WTC11 (cell line): ENCODE results near the gene CUL4A.

Experiments used
- CREM ChIP-seq: sonication (generic); formaldehyde crosslinking; IDR thresholded peaks from 2 replicates; pipeline ENCODE4 v1.8.1; 2022; ENCODE audit warnings: mild to moderate bottlenecking, missing genetic modification reagents, moderate library complexity
- ESRRA ChIP-seq: sonication (generic); formaldehyde crosslinking; IDR thresholded peaks from 2 replicates; pipeline ENCODE4 v1.8.1; 2022; ENCODE audit warnings: mild to moderate bottlenecking, missing genetic modification reagents, borderline replicate concordance
- GABPB1 ChIP-seq: sonication (generic); formaldehyde crosslinking; IDR thresholded peaks from 2 replicates; pipeline ENCODE4 v1.8.1; 2023; ENCODE audit warnings: mild to moderate bottlenecking, missing genetic modification reagents
- MYBL2 ChIP-seq: sonication (generic); formaldehyde crosslinking; IDR thresholded peaks from 2 replicates; pipeline ENCODE4 v1.8.1; 2023; ENCODE audit warnings: mild to moderate bottlenecking, moderate library complexity, missing genetic modification reagents
- NFE2L1 ChIP-seq: sonication (generic); formaldehyde crosslinking; IDR thresholded peaks from 2 replicates; pipeline ENCODE4 v1.8.1; 2023; ENCODE audit warnings: missing genetic modification reagents
- ZBTB21 ChIP-seq: sonication (generic); formaldehyde crosslinking; IDR thresholded peaks from 2 replicates; pipeline ENCODE4 v1.8.1; 2023; ENCODE audit warnings: mild to moderate bottlenecking, missing genetic modification reagents, borderline replicate concordance
- ZNF138 ChIP-seq: sonication (generic); formaldehyde crosslinking; conservative IDR thresholded peaks from 2 replicates; pipeline ENCODE4 v1.8.1; 2022; ENCODE audit warnings: mild to moderate bottlenecking, moderate library complexity, missing genetic modification reagents
- TF ChIP-seq, protein P1 (sequence below): sonication (generic); formaldehyde crosslinking; IDR thresholded peaks from 2 replicates; pipeline ENCODE4 v1.8.0; 2022; ENCODE audit warnings: mild to moderate bottlenecking, missing genetic modification reagents
- TF ChIP-seq, protein P2 (sequence below): sonication (generic); formaldehyde crosslinking; IDR thresholded peaks from 2 replicates; pipeline ENCODE4 v1.8.1; 2022; ENCODE audit warnings: low read depth, missing genetic modification reagents, borderline replicate concordance
- TF ChIP-seq, protein P3 (sequence below): fragments of 200-600 bp; IDR thresholded peaks from 2 replicates; pipeline ENCODE4 v1.8.0; 2022; ENCODE audit warnings: antibody characterized with exemption
- TF ChIP-seq, protein P4 (sequence below): sonication (generic); formaldehyde crosslinking; IDR thresholded peaks from 2 replicates; pipeline ENCODE4 v1.8.1; 2023; ENCODE audit warnings: mild to moderate bottlenecking, moderate library complexity, missing genetic modification reagents
- TF ChIP-seq, protein P5 (sequence below): sonication (generic); formaldehyde crosslinking; conservative IDR thresholded peaks from 2 replicates; pipeline ENCODE4 v1.8.1; 2022; ENCODE audit warnings: mild to moderate bottlenecking, missing genetic modification reagents
- TF ChIP-seq, protein P6 (sequence below): sonication (generic); formaldehyde crosslinking; IDR thresholded peaks from 2 replicates; pipeline ENCODE4 v1.8.0; 2022; ENCODE audit warnings: mild to moderate bottlenecking, missing genetic modification reagents
- TF ChIP-seq, protein P7 (sequence below): sonication (generic); formaldehyde crosslinking; IDR thresholded peaks from 2 replicates; pipeline ENCODE4 v1.8.1; 2022; ENCODE audit warnings: mild to moderate bottlenecking, missing genetic modification reagents, moderate library complexity, borderline replicate concordance

DNA sequence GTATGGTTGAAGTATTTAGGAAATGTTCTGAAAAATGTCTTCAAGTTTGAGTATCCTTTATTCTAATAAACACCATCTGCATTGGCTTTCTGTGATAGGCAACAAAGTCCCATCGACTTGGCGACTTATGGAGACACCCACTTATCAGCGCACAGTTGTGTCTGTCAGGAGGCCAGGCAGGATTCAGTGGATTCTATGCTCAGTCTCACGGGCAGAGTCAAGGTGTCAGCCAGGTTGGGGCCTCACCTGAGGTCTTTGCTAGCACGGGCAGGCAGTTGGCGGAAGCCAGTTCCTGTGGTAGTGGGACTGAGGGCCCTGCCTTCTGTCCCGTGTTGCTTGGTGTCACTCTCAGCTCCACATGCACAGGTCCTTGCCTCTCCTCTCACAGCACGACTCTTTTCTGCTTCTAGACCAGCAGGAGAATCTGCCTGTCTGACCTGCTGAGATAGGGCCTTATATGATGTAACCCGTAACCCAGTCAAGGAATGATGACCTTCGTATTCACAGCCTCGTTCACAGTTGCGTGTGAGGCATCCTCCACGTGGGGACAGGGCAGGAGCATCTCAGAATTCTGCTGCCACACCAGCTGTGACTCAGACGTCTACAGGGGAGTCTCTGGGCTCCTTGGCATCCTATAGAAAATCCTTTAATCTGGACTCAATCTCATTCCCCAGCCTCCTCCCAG lies 10.0 kb downstream of the CUL4A start:
- TF ChIP-seq, protein P1, sequence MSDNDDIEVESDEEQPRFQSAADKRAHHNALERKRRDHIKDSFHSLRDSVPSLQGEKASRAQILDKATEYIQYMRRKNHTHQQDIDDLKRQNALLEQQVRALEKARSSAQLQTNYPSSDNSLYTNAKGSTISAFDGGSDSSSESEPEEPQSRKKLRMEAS, result no peak
- TF ChIP-seq, protein P2, sequence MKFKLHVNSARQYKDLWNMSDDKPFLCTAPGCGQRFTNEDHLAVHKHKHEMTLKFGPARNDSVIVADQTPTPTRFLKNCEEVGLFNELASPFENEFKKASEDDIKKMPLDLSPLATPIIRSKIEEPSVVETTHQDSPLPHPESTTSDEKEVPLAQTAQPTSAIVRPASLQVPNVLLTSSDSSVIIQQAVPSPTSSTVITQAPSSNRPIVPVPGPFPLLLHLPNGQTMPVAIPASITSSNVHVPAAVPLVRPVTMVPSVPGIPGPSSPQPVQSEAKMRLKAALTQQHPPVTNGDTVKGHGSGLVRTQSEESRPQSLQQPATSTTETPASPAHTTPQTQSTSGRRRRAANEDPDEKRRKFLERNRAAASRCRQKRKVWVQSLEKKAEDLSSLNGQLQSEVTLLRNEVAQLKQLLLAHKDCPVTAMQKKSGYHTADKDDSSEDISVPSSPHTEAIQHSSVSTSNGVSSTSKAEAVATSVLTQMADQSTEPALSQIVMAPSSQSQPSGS (CRISPR knock-in tag), result no peak
- TF ChIP-seq CREM (CRISPR knock-in tag), result no peak
- TF ChIP-seq, protein P3, sequence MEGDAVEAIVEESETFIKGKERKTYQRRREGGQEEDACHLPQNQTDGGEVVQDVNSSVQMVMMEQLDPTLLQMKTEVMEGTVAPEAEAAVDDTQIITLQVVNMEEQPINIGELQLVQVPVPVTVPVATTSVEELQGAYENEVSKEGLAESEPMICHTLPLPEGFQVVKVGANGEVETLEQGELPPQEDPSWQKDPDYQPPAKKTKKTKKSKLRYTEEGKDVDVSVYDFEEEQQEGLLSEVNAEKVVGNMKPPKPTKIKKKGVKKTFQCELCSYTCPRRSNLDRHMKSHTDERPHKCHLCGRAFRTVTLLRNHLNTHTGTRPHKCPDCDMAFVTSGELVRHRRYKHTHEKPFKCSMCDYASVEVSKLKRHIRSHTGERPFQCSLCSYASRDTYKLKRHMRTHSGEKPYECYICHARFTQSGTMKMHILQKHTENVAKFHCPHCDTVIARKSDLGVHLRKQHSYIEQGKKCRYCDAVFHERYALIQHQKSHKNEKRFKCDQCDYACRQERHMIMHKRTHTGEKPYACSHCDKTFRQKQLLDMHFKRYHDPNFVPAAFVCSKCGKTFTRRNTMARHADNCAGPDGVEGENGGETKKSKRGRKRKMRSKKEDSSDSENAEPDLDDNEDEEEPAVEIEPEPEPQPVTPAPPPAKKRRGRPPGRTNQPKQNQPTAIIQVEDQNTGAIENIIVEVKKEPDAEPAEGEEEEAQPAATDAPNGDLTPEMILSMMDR, result no peak
- no peak for TF ChIP-seq NFE2L1 (CRISPR knock-in tag)
- TF ChIP-seq, protein P4, sequence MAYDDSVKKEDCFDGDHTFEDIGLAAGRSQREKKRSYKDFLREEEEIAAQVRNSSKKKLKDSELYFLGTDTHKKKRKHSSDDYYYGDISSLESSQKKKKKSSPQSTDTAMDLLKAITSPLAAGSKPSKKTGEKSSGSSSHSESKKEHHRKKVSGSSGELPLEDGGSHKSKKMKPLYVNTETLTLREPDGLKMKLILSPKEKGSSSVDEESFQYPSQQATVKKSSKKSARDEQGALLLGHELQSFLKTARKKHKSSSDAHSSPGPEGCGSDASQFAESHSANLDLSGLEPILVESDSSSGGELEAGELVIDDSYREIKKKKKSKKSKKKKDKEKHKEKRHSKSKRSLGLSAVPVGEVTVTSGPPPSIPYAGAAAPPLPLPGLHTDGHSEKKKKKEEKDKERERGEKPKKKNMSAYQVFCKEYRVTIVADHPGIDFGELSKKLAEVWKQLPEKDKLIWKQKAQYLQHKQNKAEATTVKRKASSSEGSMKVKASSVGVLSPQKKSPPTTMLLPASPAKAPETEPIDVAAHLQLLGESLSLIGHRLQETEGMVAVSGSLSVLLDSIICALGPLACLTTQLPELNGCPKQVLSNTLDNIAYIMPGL (CRISPR knock-in tag), result no peak
- TF ChIP-seq, protein P5, sequence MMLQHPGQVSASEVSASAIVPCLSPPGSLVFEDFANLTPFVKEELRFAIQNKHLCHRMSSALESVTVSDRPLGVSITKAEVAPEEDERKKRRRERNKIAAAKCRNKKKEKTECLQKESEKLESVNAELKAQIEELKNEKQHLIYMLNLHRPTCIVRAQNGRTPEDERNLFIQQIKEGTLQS (CRISPR knock-in tag), result no peak
- no peak for TF ChIP-seq MYBL2 (CRISPR knock-in tag)
- TF ChIP-seq ESRRA (CRISPR knock-in tag), result no peak
- no peak for TF ChIP-seq GABPB1 (CRISPR knock-in tag)
- no peak for TF ChIP-seq ZBTB21 (CRISPR knock-in tag)
- TF ChIP-seq, protein P6, sequence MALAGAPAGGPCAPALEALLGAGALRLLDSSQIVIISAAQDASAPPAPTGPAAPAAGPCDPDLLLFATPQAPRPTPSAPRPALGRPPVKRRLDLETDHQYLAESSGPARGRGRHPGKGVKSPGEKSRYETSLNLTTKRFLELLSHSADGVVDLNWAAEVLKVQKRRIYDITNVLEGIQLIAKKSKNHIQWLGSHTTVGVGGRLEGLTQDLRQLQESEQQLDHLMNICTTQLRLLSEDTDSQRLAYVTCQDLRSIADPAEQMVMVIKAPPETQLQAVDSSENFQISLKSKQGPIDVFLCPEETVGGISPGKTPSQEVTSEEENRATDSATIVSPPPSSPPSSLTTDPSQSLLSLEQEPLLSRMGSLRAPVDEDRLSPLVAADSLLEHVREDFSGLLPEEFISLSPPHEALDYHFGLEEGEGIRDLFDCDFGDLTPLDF, result no peak
- TF ChIP-seq, protein P7, sequence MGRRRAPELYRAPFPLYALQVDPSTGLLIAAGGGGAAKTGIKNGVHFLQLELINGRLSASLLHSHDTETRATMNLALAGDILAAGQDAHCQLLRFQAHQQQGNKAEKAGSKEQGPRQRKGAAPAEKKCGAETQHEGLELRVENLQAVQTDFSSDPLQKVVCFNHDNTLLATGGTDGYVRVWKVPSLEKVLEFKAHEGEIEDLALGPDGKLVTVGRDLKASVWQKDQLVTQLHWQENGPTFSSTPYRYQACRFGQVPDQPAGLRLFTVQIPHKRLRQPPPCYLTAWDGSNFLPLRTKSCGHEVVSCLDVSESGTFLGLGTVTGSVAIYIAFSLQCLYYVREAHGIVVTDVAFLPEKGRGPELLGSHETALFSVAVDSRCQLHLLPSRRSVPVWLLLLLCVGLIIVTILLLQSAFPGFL (CRISPR knock-in tag), result no peak
- no peak for TF ChIP-seq ZNF138
